ENCODE data around the gene TRIM31. TPM values are rescaled to one million over a fixed set of nuclear protein-coding genes. Genes with fewer than 3 reads are reported as not detected.

The TRIM31 gene, protein sequence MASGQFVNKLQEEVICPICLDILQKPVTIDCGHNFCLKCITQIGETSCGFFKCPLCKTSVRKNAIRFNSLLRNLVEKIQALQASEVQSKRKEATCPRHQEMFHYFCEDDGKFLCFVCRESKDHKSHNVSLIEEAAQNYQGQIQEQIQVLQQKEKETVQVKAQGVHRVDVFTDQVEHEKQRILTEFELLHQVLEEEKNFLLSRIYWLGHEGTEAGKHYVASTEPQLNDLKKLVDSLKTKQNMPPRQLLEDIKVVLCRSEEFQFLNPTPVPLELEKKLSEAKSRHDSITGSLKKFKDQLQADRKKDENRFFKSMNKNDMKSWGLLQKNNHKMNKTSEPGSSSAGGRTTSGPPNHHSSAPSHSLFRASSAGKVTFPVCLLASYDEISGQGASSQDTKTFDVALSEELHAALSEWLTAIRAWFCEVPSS
- not detected for polyA plus RNA-seq (2013, experiment 1 of 2)
- polyA plus RNA-seq (2013, experiment 2 of 2) = not detected

- Histone ChIP-seq H3K36me3 (ENCODE audit: control insufficient read depth, insufficient read depth, low read length) (no peaks in the 10 kb centered on the region), H3K9me3 (ENCODE audit: control insufficient read depth, low read length) (no peaks in the 10 kb centered on the region), H3K4me1 (ENCODE audit: control insufficient read depth, insufficient read depth, low read length, poor library complexity, severe bottlenecking) (no peaks in the 10 kb centered on the region), H3K4me3 (ENCODE audit: extremely low read depth, insufficient read depth, low read length, poor library complexity, severe bottlenecking) (no peak within 1 kb of the TSS), H3K27ac (ENCODE audit: low read depth, low read length, severe bottlenecking) (no peak within 1 kb of the TSS)
- 80 to 100% methylated on average over 2 to 3 of the region's 3 CpGs for WGBS, 2 experiments (ENCODE audit: insufficient coverage in 2 of 2)
These were observed at the start of gene TRIM31 for GRCh38 chr6:30113003-30113759. TRIM31 (minus strand) TSS chr6:30113090; CDS start chr6:30112805, 285 bp downstream.

DNA sequence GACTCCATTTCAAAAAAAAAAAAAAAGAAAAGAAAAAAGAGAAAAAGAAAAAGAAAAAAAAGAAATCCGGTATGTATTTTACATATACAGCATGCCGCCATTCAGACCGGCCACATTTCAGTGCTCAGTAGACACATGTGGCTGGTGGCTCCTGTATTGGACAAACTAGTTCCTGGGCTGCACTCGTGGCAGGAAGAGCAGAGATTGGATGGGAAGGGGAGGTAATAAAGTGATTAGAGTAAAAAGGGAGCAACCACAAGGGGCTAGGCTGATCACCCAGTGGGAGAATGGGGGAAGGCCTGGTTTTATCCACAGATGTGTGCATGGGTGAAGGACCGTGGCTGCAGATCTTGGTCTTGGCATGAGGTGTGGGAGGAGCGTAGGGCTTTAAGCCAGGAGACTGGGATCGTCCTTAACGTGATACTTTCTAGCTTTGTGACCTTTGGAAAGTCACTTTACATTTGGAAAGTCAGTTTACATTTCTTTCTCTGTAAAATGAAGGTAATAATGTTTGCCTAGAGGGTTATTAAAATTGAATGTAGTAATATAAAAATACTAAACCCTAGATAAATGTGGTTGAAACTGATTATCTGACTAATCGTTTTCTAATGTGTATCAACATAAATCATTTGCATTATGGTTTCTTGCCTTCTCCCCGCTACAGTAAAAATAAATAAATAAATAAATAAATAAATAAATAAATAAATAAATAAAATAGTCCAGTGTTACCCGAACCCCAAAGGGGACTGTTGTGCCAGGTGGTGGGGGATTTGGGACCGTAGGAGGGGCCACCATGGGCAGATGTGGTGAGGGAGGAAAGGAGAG lies 49.6 kb upstream of the TRIM31 start:
- Histone ChIP-seq H3K27ac (ENCODE audit: low read depth, low read length, severe bottlenecking) (no peak overlapping the region), H3K4me3 (ENCODE audit: extremely low read depth, insufficient read depth, low read length, poor library complexity, severe bottlenecking) (no peak overlapping the region), H3K9me3 (ENCODE audit: control insufficient read depth, low read length) (no peaks in the 10 kb centered on the region), H3K4me1 (ENCODE audit: control insufficient read depth, insufficient read depth, low read length, poor library complexity, severe bottlenecking) (no peaks in the 10 kb centered on the region), H3K36me3 (ENCODE audit: control insufficient read depth, insufficient read depth, low read length) (no peaks in the 10 kb centered on the region)
- WGBS, 2 experiments (ENCODE audit: insufficient coverage in 2 of 2) = 90 to 98% methylated on average over 4 to 9 of the region's 12 CpGs

DNA sequence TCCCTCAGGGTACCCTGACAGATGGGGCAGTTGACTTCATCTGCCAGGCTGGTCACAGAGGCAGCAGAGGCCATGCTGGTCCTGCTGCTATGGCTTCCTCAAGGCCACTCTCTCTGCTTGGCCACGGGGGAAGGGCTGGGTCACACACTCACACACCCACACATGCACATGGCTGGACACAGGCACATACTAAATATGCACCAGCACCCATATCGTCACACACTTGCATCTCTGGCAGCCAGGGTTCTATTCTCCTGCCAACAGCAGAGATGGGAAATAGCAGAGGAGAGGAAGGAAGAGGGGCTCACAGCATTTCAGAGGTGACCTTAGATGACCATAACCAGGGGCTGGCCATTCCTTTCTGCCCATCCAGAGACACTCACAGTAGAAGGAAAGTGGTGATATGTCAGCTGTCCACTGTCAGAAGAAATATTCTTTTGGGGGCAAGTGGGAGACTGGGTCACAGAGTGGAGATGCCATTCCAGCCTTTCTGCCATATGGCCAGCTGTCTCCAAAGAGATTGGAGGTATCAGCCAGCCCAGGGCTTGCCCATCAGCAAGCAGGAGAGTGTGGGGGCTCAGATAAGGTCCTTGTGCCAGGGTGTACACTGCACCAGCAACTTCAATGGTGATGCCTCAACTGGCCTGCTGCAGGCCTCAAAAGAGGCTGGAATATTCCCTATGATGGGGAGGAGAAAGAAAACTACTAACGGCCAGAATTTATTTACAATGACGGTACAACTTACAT lies 48.1 kb upstream of the TRIM31 start, which contains the start of gene TRIM10:
TRIM10 (minus strand) TSS at position 427 of the 747 bp plus-strand sequence; CDS start at position 74, 353 bp downstream.
- WGBS, 2 experiments (ENCODE audit: insufficient coverage in 2 of 2) = 63 to 76% methylated on average over 1 to 2 of the region's 4 CpGs
- H3K4me3 ChIP-seq (ENCODE audit: extremely low read depth, insufficient read depth, low read length, poor library complexity, severe bottlenecking) = no peak within 1 kb of the TSS
- no peak within 1 kb of the TSS for H3K27ac ChIP-seq (ENCODE audit: low read depth, low read length, severe bottlenecking)
- no peaks in the 10 kb centered on the region for H3K36me3 ChIP-seq (ENCODE audit: control insufficient read depth, insufficient read depth, low read length)
- H3K9me3 ChIP-seq (ENCODE audit: control insufficient read depth, low read length) = no peaks in the 10 kb centered on the region
- H3K4me1 ChIP-seq (ENCODE audit: control insufficient read depth, insufficient read depth, low read length, poor library complexity, severe bottlenecking) = no peaks in the 10 kb centered on the region

DNA sequence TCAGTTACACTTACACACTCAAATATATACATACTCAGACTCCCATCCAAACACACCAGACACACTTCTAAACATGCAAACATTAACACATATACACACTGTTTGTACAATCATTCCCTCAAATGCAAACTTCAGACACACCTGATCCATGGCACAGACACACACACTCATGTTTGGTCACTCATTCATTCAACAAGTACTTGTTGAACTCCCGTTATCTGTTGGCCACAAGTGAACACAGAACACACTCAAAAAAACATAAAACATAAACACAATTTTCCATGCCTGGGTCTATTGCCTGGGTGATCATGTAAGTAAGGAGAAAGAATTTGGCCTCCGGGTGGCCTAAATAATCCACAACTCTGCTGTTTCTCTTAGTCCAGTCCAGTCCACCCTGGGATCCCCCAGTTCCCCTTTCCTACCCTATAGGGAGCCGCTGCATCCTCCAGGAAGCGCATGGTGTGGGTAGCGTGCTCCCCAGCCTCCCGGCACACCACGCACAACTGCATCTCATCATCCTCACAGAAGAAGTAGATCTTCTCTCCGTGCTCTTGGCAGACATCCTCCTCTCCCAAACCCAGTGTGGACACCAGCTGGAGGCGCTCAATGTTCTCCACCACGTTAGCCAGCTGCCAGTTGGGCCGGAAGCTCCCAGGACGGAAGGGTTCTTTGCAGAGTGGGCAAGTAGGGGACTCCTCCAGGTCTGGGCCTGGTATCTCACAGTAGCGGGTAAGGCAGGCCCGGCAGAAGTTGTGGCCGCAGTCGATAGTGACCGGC lies 47.3 kb upstream of the TRIM31 start:
- Histone ChIP-seq H3K9me3 (ENCODE audit: control insufficient read depth, low read length) (no peaks in the 10 kb centered on the region), H3K27ac (ENCODE audit: low read depth, low read length, severe bottlenecking) (no peak overlapping the region), H3K36me3 (ENCODE audit: control insufficient read depth, insufficient read depth, low read length) (no peaks in the 10 kb centered on the region), H3K4me3 (ENCODE audit: extremely low read depth, insufficient read depth, low read length, poor library complexity, severe bottlenecking) (no peak overlapping the region), H3K4me1 (ENCODE audit: control insufficient read depth, insufficient read depth, low read length, poor library complexity, severe bottlenecking) (peaks cover 1% of the 10 kb centered on the region)
- 86 to 93% methylated on average over 11 to 15 of the region's 17 CpGs for WGBS, 2 experiments (ENCODE audit: insufficient coverage in 2 of 2)

GRCh38 chr6:30158475-30159040 lies 45.7 kb upstream of the TRIM31 start:
- peaks cover 6% of the 10 kb centered on the region for H3K4me1 ChIP-seq (ENCODE audit: control insufficient read depth, insufficient read depth, low read length, poor library complexity, severe bottlenecking)
- no peak overlapping the region for H3K27ac ChIP-seq (ENCODE audit: low read depth, low read length, severe bottlenecking)
- WGBS, 2 experiments (ENCODE audit: insufficient coverage in 2 of 2) = 57 to 86% methylated on average over 1 of the region's 3 CpGs
- no peaks in the 10 kb centered on the region for H3K9me3 ChIP-seq (ENCODE audit: control insufficient read depth, low read length)
- no peaks in the 10 kb centered on the region for H3K36me3 ChIP-seq (ENCODE audit: control insufficient read depth, insufficient read depth, low read length)
- H3K4me3 ChIP-seq (ENCODE audit: extremely low read depth, insufficient read depth, low read length, poor library complexity, severe bottlenecking) = no peak overlapping the region

DNA sequence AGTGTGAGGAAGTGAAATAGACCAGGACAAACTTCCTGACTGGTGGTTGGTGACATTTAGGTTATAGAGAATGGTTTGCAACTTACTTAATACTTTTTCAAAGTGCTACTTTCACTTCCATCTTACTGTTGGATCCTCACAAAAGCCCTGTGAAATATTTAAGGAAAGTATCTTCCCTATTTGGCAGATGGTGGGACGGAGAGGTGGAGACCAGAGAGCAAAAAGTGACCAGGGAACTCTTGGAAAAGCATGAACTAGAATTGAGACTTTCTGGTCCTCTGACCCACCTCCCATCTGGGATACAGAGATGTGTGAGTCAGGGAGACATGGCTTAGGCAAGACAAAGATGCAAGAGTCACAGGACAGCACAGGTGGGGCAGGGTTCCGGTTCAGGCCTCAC lies 45.1 kb upstream of the TRIM31 start:
- Histone ChIP-seq H3K36me3 (ENCODE audit: control insufficient read depth, insufficient read depth, low read length) (no peaks in the 10 kb centered on the region), H3K27ac (ENCODE audit: low read depth, low read length, severe bottlenecking) (no peak overlapping the region), H3K4me1 (ENCODE audit: control insufficient read depth, insufficient read depth, low read length, poor library complexity, severe bottlenecking) (peaks cover 6% of the 10 kb centered on the region), H3K4me3 (ENCODE audit: extremely low read depth, insufficient read depth, low read length, poor library complexity, severe bottlenecking) (no peak overlapping the region), H3K9me3 (ENCODE audit: control insufficient read depth, low read length) (no peaks in the 10 kb centered on the region)
- 88 to 100% methylated on average over 1 to 2 of the region's 2 CpGs for WGBS, 2 experiments (ENCODE audit: insufficient coverage in 2 of 2)

- no peaks in the 10 kb centered on the region for H3K36me3 ChIP-seq (ENCODE audit: control insufficient read depth, insufficient read depth, low read length)
- H3K4me3 ChIP-seq (ENCODE audit: extremely low read depth, insufficient read depth, low read length, poor library complexity, severe bottlenecking) = no peak overlapping the region
- no peaks in the 10 kb centered on the region for H3K9me3 ChIP-seq (ENCODE audit: control insufficient read depth, low read length)
- H3K4me1 ChIP-seq (ENCODE audit: control insufficient read depth, insufficient read depth, low read length, poor library complexity, severe bottlenecking) = peaks cover 6% of the 10 kb centered on the region
- no peak overlapping the region for H3K27ac ChIP-seq (ENCODE audit: low read depth, low read length, severe bottlenecking)
These were observed 44.7 kb upstream of the TRIM31 start for GRCh38 chr6:30157581-30157980.

- Histone ChIP-seq H3K27ac (ENCODE audit: low read depth, low read length, severe bottlenecking) (no peak overlapping the region), H3K4me3 (ENCODE audit: extremely low read depth, insufficient read depth, low read length, poor library complexity, severe bottlenecking) (no peak overlapping the region), H3K4me1 (ENCODE audit: control insufficient read depth, insufficient read depth, low read length, poor library complexity, severe bottlenecking) (peaks cover 6% of the 10 kb centered on the region), H3K36me3 (ENCODE audit: control insufficient read depth, insufficient read depth, low read length) (no peaks in the 10 kb centered on the region), H3K9me3 (ENCODE audit: control insufficient read depth, low read length) (no peaks in the 10 kb centered on the region)
- 86 to 100% methylated on average over 5 to 9 of the region's 9 CpGs for WGBS, 2 experiments (ENCODE audit: insufficient coverage in 2 of 2)
These were observed 43.9 kb upstream of the TRIM31 start for GRCh38 chr6:30156774-30157173.

DNA sequence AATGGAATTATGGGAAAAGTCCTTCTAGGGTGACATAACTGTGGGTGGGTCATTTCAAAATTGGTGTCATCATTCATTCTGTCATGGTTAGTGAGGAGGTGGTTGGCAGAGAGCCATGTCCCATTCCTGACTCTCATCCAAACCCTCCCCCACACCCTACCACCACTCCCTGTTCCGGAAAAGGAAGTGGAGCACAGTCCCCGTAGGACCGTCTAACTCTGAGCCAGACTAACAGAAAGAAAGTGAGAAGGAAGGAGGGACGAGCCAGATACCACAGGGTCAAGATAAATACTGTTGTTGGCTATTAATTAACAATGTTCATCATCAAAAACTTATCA lies 43.3 kb upstream of the TRIM31 start:
- Histone ChIP-seq H3K36me3 (ENCODE audit: control insufficient read depth, insufficient read depth, low read length) (no peaks in the 10 kb centered on the region), H3K4me1 (ENCODE audit: control insufficient read depth, insufficient read depth, low read length, poor library complexity, severe bottlenecking) (peaks cover 6% of the 10 kb centered on the region), H3K9me3 (ENCODE audit: control insufficient read depth, low read length) (no peaks in the 10 kb centered on the region), H3K4me3 (ENCODE audit: extremely low read depth, insufficient read depth, low read length, poor library complexity, severe bottlenecking) (no peak overlapping the region), H3K27ac (ENCODE audit: low read depth, low read length, severe bottlenecking) (no peak overlapping the region)
- WGBS, 2 experiments (ENCODE audit: insufficient coverage in 2 of 2) = no CpG with 5 or more reads among the region's 4 CpGs

Measured in mesodermal cell (in vitro differentiated cells).